Stimulated activated naive CD4-positive, alpha-beta T cell treated with Interleukin-2 at 50 U/mL for 16 hours (primary cell): ENCODE results near the gene VLDLR.

ENCODE experiments used
- DNase-seq: peaks from one replicate; lab custom pipeline; 2025; lab: John Stamatoyannopoulos, UW

The VLDLR gene

GRCh38 chr9:2620919-2621721 is 467 bp upstream of the VLDLR start:
- DNase-seq: peak; percentile 64

- peak; percentile 3 for DNase-seq
Observed at GRCh38 chr9:2622461-2623287, 1.1 kb downstream of the VLDLR start.

GRCh38 chr9:2623288-2624050 is 1.9 kb downstream of the VLDLR start:
- DNase-seq: no peak

GRCh38 chr9:2624051-2624682 is 2.6 kb downstream of the VLDLR start:
- DNase-seq: no peak

- DNase-seq: no peak
Observed at GRCh38 chr9:2625427-2625826, 3.8 kb downstream of the VLDLR start.

- DNase-seq: no peak
Observed at GRCh38 chr9:2628919-2629318, 7.3 kb downstream of the VLDLR start.

GRCh38 chr9:2630158-2630557 is 8.6 kb downstream of the VLDLR start:
- no peak for DNase-seq

GRCh38 chr9:2631263-2631662 is 9.7 kb downstream of the VLDLR start:
- no peak for DNase-seq

- DNase-seq: no peak
Observed at GRCh38 chr9:2634153-2634552, 12.6 kb downstream of the VLDLR start.

GRCh38 chr9:2634818-2635217 is 13.2 kb downstream of the VLDLR start:
- no peak for DNase-seq

GRCh38 chr9:2635922-2636321 is 14.3 kb downstream of the VLDLR start:
- no peak for DNase-seq

GRCh38 chr9:2637390-2637789 is 15.8 kb downstream of the VLDLR start:
- DNase-seq: no peak

GRCh38 chr9:2638871-2639673 is 17.5 kb downstream of the VLDLR start:
- DNase-seq: no peak

- no peak for DNase-seq
Observed at GRCh38 chr9:2639786-2640185, 18.2 kb downstream of the VLDLR start.

- DNase-seq: no peak
Observed at GRCh38 chr9:2640570-2640969, 19.0 kb downstream of the VLDLR start.

- DNase-seq: no peak
Observed at GRCh38 chr9:2641033-2641432, 19.4 kb downstream of the VLDLR start.

- no peak for DNase-seq
Observed at GRCh38 chr9:2642068-2642467, 20.5 kb downstream of the VLDLR start.

- DNase-seq: no peak
Observed at GRCh38 chr9:2645569-2645968, 24.0 kb downstream of the VLDLR start.

GRCh38 chr9:2655411-2655901 is 33.9 kb downstream of the VLDLR start:
- peak; percentile 13 for DNase-seq

- no peak for DNase-seq
Observed at GRCh38 chr9:2657427-2657826, 35.8 kb downstream of the VLDLR start.

- DNase-seq: no peak
Observed at GRCh38 chr9:2662496-2662895, 40.9 kb downstream of the VLDLR start.
